Ecto neural progenitor cell (in vitro differentiated cells): ENCODE measurements around the gene APOC3.
"Not testable (repeated sequence)": the region's sequence is repeated elsewhere in the genome, so short reads cannot be mapped to it uniquely, and the experiment has no call there.

Experiments
- DNase-seq: peaks from one replicate; pipeline ENCODE4 v3.0.0-alpha.2; 2018; ENCODE audit warnings: low spot score

Gene APOC3

DNA sequence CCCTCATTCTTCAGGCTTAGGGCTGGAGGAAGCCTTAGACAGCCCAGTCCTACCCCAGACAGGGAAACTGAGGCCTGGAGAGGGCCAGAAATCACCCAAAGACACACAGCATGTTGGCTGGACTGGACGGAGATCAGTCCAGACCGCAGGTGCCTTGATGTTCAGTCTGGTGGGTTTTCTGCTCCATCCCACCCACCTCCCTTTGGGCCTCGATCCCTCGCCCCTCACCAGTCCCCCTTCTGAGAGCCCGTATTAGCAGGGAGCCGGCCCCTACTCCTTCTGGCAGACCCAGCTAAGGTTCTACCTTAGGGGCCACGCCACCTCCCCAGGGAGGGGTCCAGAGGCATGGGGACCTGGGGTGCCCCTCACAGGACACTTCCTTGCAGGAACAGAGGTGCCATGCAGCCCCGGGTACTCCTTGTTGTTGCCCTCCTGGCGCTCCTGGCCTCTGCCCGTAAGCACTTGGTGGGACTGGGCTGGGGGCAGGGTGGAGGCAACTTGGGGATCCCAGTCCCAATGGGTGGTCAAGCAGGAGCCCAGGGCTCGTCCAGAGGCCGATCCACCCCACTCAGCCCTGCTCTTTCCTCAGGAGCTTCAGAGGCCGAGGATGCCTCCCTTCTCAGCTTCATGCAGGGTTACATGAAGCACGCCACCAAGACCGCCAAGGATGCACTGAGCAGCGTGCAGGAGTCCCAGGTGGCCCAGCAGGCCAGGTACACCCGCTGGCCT is 641 bp downstream of the APOC3 start:
- DNase-seq = no peak

- no peak for DNase-seq
Measured at GRCh38 chr11:116831790-116832349, 2.2 kb downstream of the APOC3 start.

GRCh38 chr11:116832350-116833290 is 2.9 kb downstream of the APOC3 start:
- DNase-seq = no peak

GRCh38 chr11:116833491-116833815 is 3.7 kb downstream of the APOC3 start:
- DNase-seq = no peak

GRCh38 chr11:116833816-116834534 is 4.3 kb downstream of the APOC3 start:
- DNase-seq = no peak

DNA sequence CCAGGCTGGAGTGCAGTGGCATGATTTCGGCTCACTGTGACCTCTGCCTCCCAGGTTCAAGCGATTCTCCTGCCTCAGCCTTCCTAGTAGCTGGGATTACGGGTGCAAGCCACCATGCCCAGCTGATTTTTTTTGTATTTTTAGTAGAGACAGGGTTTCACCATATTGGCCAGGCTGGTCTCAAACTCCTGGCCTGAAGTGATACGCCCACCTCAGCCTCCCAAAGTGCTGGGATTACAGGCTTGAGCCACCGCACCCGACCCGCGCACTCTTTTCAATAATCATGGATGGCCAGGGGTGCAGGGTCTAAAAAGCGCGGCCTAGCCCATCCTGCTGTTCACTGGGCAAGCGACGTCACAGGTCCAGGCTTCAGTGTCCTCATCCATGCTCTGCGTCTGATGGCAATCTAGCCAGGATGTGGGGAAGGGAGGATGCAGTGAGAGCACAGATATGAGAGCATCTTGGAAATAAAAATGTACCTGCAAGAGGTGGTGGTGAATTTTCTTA is 4.9 kb downstream of the APOC3 start:
- not testable (repeated sequence) for DNase-seq

DNA sequence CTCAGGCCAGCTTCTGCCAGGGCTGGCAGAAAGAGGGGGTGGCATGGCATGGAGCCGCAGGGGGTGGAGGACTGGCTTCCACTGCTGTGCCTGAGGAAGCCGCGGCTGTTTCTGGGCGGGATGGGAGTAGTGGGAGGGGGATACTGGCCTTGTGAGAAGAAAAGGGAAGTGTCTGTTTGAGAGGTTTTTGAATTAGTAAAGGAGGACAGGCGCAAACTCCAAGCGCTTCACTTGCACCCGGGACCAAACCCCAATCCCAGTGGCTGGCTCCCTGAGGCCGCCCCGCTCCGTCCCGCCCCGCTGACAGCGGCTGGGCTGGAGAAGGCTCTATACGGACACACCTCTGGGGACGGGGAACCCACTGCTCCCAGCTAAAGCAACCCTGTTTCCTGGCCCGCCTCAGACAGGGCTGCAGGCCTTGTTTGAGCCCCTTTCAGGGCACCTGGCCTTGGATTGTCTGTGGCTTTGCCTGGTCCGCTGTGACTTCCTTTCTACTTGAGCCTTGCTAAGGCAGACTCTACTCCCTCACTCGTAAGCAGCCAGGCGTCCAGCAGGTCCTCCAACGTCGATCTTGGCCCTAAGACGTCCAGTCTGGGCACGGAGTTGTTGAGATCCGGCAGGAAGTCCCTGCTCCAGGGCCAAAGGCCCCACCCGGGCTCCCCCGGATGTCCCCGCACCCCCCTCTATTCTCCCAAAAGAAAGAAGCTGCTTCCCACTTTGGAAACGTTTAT is 5.5 kb downstream of the APOC3 start:
- no peak for DNase-seq

GRCh38 chr11:116835791-116836631 is 6.3 kb downstream of the APOC3 start:
- DNase-seq = peak; percentile 91

DNA sequence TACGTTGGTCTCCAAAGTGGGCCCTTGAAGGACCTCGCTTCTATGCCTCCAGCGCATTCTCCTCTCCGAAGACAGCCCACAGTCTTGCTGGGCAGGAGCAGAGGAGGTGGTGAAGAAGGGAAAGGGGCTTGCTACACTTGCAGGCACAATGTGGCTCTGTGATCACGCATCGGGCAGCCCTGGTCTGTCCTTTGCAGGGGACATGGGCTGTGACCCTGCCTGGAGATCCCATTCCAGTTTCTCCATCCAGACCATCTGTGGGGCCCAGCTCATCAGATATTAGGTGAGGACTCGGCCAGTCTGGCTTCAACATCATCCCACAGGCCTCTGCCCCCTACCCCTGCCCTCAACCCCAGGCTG is 6.9 kb downstream of the APOC3 start:
- no peak for DNase-seq

GRCh38 chr11:116837231-116838091 is 7.8 kb downstream of the APOC3 start, which contains the start of gene APOA1:
Gene APOA1, minus strand, starts transcription at chr11:116837622. Its CDS starts 235 bp downstream, at chr11:116837387.
- DNase-seq = no peak

GRCh38 chr11:116838321-116839084 is 8.8 kb downstream of the APOC3 start:
- DNase-seq = no peak

DNA sequence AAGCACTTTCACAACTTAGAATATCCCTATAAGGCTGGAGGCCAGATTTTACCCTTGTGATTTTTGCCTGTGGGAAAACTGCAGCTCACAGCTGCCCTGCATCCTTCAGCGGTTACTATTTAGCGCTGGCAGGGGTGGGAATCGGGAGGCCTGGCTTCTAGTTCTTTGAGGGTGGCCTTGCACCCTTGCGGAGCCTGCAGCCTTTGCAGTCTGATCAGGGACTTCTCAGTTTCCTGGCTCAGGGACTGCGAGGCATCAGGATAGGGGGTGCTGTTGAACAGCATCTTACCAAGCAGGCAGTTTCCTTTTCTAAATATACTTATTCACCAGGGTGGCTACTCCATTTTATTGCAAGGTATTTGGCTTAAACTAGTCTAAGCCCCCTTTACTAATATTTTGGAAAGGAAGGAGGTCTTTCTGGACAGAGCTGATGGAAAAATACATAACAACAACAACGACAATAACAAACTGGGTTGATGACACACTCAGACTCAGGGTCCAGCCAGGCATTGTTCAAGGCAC is 10.6 kb downstream of the APOC3 start:
- no peak for DNase-seq

- no peak for DNase-seq
Measured at GRCh38 chr11:116840746-116841296, 11.1 kb downstream of the APOC3 start.

- DNase-seq = no peak
Measured at GRCh38 chr11:116842117-116842516, 12.4 kb downstream of the APOC3 start.

GRCh38 chr11:116842909-116843308 is 13.2 kb downstream of the APOC3 start:
- DNase-seq = no peak

- DNase-seq = no peak
Measured at GRCh38 chr11:116843661-116844060, 14.0 kb downstream of the APOC3 start.

DNA sequence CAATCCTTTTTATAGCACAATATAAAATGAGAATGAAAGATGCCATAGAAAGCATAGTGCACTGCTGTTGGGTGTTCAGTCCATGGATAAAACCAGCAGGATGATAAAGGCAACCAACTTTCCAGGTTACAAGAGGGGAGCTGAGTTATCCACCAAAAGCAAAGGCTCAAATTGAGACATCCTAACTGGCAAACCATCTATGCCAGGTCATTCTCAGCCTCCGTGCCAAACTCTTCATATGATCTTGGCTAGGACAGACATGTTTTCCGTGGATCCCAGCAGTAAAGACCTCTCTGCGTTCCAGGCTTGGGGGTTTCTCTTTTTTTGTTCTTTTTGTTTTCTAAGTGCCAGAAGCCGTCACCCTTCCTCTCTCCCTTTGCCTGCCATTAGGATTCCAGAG is 15.0 kb downstream of the APOC3 start:
- no peak for DNase-seq

DNA sequence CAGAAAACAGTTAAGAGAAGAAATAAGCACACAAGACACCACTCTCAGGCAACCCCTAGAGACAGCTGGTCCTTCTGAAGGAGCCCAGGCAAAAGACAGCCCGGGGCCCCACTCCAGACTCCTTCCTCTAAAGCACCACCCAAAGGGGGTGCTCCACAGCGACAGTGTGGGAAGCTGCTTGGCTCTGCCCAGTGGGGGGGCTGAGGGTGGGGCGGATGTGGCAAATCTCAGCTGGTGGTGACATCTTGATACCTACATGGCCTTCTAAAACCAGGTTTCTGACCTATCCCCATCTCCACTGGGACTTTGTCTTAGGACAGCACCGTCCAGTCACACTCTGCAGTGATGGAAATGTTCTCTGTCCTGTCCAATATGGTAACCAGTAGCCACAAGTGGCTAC is 17.9 kb downstream of the APOC3 start:
- no peak for DNase-seq
